ENCODE measurements around the gene CALML5.

CALML5 gene

GRCh38 chr10:5460468-5461202 lies 38.7 kb downstream of the CALML5 start:
- no peak for DNase-seq

- no peak for DNase-seq
Observed at GRCh38 chr10:5458949-5459747, 40.2 kb downstream of the CALML5 start.

GRCh38 chr10:5458425-5458824 lies 40.9 kb downstream of the CALML5 start:
- DNase-seq: no peak

- DNase-seq: no peak
Observed at GRCh38 chr10:5457741-5458140, 41.6 kb downstream of the CALML5 start.

- no peak for DNase-seq
Observed at GRCh38 chr10:5456563-5456962, 42.8 kb downstream of the CALML5 start.

GRCh38 chr10:5453749-5454489 lies 45.5 kb downstream of the CALML5 start:
- DNase-seq: no peak

GRCh38 chr10:5450605-5451384 lies 48.6 kb downstream of the CALML5 start:
- no peak for DNase-seq

GRCh38 chr10:5449823-5450222 lies 49.5 kb downstream of the CALML5 start:
- no peak for DNase-seq

GRCh38 chr10:5449227-5449626 lies 50.1 kb downstream of the CALML5 start:
- no peak for DNase-seq

Measured in NCI-H1436 treated with DMSO at 0.1 percent for 48 hours (cell line).